OCI-LY3 (cell line): ENCODE results near the gene EPHB3.

ENCODE experiments used
- EZH2phosphoT487 ChIP-seq: fragments of 200-600 bp; shearing (Covaris generic); IDR thresholded peaks from 2 replicates; pipeline ENCODE4 v1.6.1; 2018; ENCODE audit warnings: antibody characterized with exemption, mixed run types, low read depth
- TF ChIP-seq, protein P1 (sequence below): fragments of 200-600, 300-600 bp; sonication (generic); IDR thresholded peaks from 2 replicates; pipeline ENCODE4 v1.5.1; 2014; ENCODE audit warnings: antibody characterized with exemption, low read length, low read depth

DNA sequence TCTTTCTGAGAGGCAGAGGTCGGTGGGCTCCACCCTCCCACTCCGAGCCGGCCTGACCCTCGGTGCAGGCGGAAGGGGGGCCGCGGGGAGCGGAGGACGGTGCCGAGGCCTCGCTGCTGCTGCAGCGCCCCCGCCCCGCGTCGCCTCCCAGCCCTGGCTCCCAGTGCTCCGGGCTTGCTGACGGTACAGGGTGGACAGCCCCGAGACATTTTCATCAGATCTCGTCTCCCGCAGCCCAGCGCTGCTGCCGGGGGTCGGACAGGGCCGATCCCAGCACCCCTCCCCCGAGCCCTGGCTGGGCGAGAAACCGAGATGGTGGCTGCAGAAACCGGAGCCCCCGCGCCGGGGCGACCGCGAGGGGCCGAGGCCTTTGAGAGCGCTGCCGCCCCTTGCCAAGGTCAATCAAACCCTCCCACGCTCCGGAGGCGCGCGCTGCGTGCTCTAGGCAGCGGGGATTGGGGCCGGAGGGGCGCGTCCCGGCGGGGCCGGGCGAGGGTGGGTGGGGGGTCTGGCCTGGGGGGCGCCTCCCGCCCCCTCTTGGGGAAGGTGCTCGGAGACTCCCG, 42.5 kb downstream of the EPHB3 start:
- TF ChIP-seq, protein P1, sequence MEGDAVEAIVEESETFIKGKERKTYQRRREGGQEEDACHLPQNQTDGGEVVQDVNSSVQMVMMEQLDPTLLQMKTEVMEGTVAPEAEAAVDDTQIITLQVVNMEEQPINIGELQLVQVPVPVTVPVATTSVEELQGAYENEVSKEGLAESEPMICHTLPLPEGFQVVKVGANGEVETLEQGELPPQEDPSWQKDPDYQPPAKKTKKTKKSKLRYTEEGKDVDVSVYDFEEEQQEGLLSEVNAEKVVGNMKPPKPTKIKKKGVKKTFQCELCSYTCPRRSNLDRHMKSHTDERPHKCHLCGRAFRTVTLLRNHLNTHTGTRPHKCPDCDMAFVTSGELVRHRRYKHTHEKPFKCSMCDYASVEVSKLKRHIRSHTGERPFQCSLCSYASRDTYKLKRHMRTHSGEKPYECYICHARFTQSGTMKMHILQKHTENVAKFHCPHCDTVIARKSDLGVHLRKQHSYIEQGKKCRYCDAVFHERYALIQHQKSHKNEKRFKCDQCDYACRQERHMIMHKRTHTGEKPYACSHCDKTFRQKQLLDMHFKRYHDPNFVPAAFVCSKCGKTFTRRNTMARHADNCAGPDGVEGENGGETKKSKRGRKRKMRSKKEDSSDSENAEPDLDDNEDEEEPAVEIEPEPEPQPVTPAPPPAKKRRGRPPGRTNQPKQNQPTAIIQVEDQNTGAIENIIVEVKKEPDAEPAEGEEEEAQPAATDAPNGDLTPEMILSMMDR, result no peak
- no peak for TF ChIP-seq EZH2phosphoT487
